MCF 10A (cell line): ENCODE data around the gene PROX1. TPM values are rescaled to one million over a fixed set of nuclear protein-coding genes. Genes with fewer than 3 reads are reported as not detected.

ENCODE experiments used
- BruUV-seq: library from RNA; stranded (reverse); fragments of 400-500 nt; replicated peaks from 2 replicates; lab custom pipeline; 2021; lab: Mats Ljungman, UMichigan
- CTCF ChIA-PET: fragments of 300-600 bp; sonication (Branson Sonifier 250); formaldehyde crosslinking; extraction: SDS; loops from one replicate; lab custom pipeline; 2021; ENCODE audit warnings: antibody characterized with exemption, inconsistent platforms; lab: Yijun Ruan, JAX
- POLR2A ChIA-PET: fragments of 300-600, 350-650 bp; sonication (Branson Sonifier 250); formaldehyde crosslinking; extraction: SDS; loops from one replicate; lab custom pipeline; 2020; ENCODE audit warnings: antibody characterized with exemption, inconsistent platforms; lab: Yijun Ruan, JAX
- DNase-seq: peaks from one replicate; pipeline ENCODE4 v3.0.0-alpha.2; 2018; ENCODE audit not compliant: unreplicated experiment
- H3K27ac Mint-ChIP-seq: one replicate; pipeline ENCODE4 v1.8.0; 2022; ENCODE audit warnings: mild to moderate bottlenecking, low read depth, mixed read lengths; ENCODE audit not compliant: unreplicated experiment
- H3K27me3 Mint-ChIP-seq: one replicate; pipeline ENCODE4 v1.8.0; 2022; ENCODE audit warnings: mixed read lengths; ENCODE audit not compliant: insufficient read depth, unreplicated experiment
- H3K36me3 Mint-ChIP-seq: one replicate; pipeline ENCODE4 v1.8.0; 2022; ENCODE audit warnings: mild to moderate bottlenecking, moderate library complexity, mixed read lengths; ENCODE audit not compliant: insufficient read depth, unreplicated experiment
- H3K4me1 Mint-ChIP-seq: one replicate; pipeline ENCODE4 v1.8.0; 2022; ENCODE audit warnings: mixed read lengths; ENCODE audit not compliant: insufficient read depth, unreplicated experiment
- H3K4me3 Mint-ChIP-seq: one replicate; pipeline ENCODE4 v1.8.0; 2022; ENCODE audit warnings: mild to moderate bottlenecking, moderate library complexity, mixed read lengths; ENCODE audit not compliant: unreplicated experiment
- H3K9me3 Mint-ChIP-seq: one replicate; pipeline ENCODE4 v1.8.0; 2022; ENCODE audit warnings: mixed read lengths; ENCODE audit not compliant: unreplicated experiment
- intact Hi-C: fragments of 100-400 bp; cut with micrococcal nuclease; formaldehyde crosslinking; loops from 2 replicates; pipeline ENCODE4 v1.14.1; 2022
- total RNA-seq: library from RNA; stranded (reverse); gene quantifications from 2 replicates; pipeline ENCODE4 v1.2.3, GENCODE V29; 2022
- TF ChIP-seq, protein P1 (sequence below): fragments of 200-600 bp; IDR thresholded peaks from one replicate; pipeline ENCODE4 v1.8.0; 2022; ENCODE audit warnings: antibody characterized with exemption, mild to moderate bottlenecking; ENCODE audit not compliant: unreplicated experiment

The PROX1 gene
- total RNA-seq, 1 experiment from 2014 or later, result 0.61 TPM

DNA sequence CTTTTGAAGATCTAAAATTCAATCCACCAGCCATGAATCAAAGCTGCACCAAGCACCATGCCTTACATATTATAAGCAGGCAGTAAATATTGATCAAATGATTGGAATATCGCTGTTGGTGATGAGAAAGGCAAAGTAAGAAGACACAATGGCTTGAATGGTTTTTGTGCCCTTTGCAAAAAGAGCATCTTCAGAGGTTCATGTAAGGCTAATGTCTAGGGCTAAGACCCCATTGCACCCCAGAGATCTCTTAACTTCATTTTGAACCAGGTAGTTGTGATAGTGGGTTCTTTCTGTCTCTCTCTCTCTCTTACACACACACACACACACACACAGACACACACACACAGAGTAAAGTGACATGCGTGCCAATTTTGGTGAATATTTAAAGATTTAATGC is 12.0 kb downstream of the PROX1 start:
- Mint-ChIP-seq H3K36me3 (no peaks in the 10 kb centered on the region), H3K4me1 (peaks cover 6% of the 10 kb centered on the region), H3K4me3 (no peak overlapping the region), H3K27ac (no peak overlapping the region), H3K27me3 (peaks cover 62% of the 10 kb centered on the region), H3K9me3 (no peaks in the 10 kb centered on the region)
- POLR2A ChIA-PET, result interaction anchor here (5.8 kb wide), 1 partner anchor 11 kb away, joined by 31 read pairs; the partner anchor contains the start of gene PROX1
- TF ChIP-seq, protein P1, sequence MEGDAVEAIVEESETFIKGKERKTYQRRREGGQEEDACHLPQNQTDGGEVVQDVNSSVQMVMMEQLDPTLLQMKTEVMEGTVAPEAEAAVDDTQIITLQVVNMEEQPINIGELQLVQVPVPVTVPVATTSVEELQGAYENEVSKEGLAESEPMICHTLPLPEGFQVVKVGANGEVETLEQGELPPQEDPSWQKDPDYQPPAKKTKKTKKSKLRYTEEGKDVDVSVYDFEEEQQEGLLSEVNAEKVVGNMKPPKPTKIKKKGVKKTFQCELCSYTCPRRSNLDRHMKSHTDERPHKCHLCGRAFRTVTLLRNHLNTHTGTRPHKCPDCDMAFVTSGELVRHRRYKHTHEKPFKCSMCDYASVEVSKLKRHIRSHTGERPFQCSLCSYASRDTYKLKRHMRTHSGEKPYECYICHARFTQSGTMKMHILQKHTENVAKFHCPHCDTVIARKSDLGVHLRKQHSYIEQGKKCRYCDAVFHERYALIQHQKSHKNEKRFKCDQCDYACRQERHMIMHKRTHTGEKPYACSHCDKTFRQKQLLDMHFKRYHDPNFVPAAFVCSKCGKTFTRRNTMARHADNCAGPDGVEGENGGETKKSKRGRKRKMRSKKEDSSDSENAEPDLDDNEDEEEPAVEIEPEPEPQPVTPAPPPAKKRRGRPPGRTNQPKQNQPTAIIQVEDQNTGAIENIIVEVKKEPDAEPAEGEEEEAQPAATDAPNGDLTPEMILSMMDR, result no peak
- CTCF ChIA-PET, result interaction anchor here (1.8 kb wide), 2 partner anchors 10 kb away, joined by 7 to 8 read pairs; no protein-coding TSS in a partner anchor
- no TSS peak for BruUV-seq
- intact Hi-C loops, result no loop called here
- DNase-seq, result no peak

GRCh38 chr1:214002060-214002459 is 14.3 kb downstream of the PROX1 start:
- TF ChIP-seq, protein P1, result no peak
- no TSS peak for BruUV-seq
- no peaks in the 10 kb centered on the region for H3K9me3 Mint-ChIP-seq
- no peaks in the 10 kb centered on the region for H3K36me3 Mint-ChIP-seq
- H3K27me3 Mint-ChIP-seq, result peaks cover 59% of the 10 kb centered on the region
- intact Hi-C loops, result no loop called here
- peaks cover 6% of the 10 kb centered on the region for H3K4me1 Mint-ChIP-seq
- CTCF ChIA-PET, result interaction anchor here (0.6 to 1.5 kb wide), 8 partner anchors 11 to 693 kb away, joined by 3 to 5 read pairs (median 4); no protein-coding TSS in a partner anchor
- H3K27ac Mint-ChIP-seq, result no peak overlapping the region
- POLR2A ChIA-PET, result interaction anchor here (0.5 to 5.8 kb wide), 3 partner anchors 13 to 437 kb away, joined by 3 to 31 read pairs (median 4); partner anchors contain the start of gene PROX1
- DNase-seq, result no peak
- H3K4me3 Mint-ChIP-seq, result no peak overlapping the region

GRCh38 chr1:214002472-214002871 is 14.7 kb downstream of the PROX1 start:
- DNase-seq, result peak; percentile 58
- H3K9me3 Mint-ChIP-seq, result no peaks in the 10 kb centered on the region
- intact Hi-C loops, result no loop called here
- ChIA-PET POLR2A (interaction anchor here (0.8 to 5.8 kb wide), 2 partner anchors 14 to 437 kb away, joined by 3 to 31 read pairs; partner anchors contain the start of gene PROX1), CTCF (interaction anchor here (0.6 to 1.5 kb wide), 7 partner anchors 11 to 352 kb away, joined by 3 to 5 read pairs (median 3); no protein-coding TSS in a partner anchor)
- no peak overlapping the region for H3K27ac Mint-ChIP-seq
- H3K36me3 Mint-ChIP-seq, result no peaks in the 10 kb centered on the region
- BruUV-seq, result no TSS peak
- peaks cover 55% of the 10 kb centered on the region for H3K27me3 Mint-ChIP-seq
- no peak overlapping the region for H3K4me3 Mint-ChIP-seq
- H3K4me1 Mint-ChIP-seq, result peaks cover 6% of the 10 kb centered on the region
- TF ChIP-seq, protein P1, result no peak

DNA sequence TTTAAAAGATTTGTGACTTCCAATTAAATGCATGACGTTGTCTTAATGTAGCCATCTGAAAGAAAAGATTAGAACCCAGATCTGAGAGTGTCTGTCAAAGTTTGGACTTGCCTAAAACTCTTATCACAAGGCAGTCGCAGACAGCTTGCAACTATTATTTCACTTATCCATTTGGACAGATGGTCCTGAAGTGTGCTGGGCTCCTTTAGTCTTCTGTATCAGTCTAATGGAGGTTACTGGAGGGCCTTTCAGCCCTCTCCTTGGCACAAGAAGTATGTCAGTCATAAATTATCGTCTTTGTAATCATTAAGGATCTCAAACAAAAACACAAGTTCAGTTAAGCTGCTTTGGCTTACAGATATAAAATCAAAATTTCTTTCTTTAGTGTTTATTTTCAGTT is 15.5 kb downstream of the PROX1 start:
- Mint-ChIP-seq H3K27me3 (peaks cover 53% of the 10 kb centered on the region), H3K27ac (no peak overlapping the region), H3K4me3 (no peak overlapping the region), H3K4me1 (peaks cover 6% of the 10 kb centered on the region), H3K9me3 (no peaks in the 10 kb centered on the region), H3K36me3 (no peaks in the 10 kb centered on the region)
- intact Hi-C loops, result no loop called here
- TF ChIP-seq, protein P1, result no peak
- CTCF ChIA-PET, result interaction anchor here (0.6 to 1.1 kb wide), 3 partner anchors 12 to 437 kb away, joined by 3 to 6 read pairs (median 3); no protein-coding TSS in a partner anchor
- BruUV-seq, result no TSS peak
- POLR2A ChIA-PET, result interaction anchor here (5.8 kb wide), 1 partner anchor 15 kb away, joined by 31 read pairs; the partner anchor contains the start of gene PROX1
- DNase-seq, result no peak
